HepG2 (cell line): ENCODE measurements around the gene CLUH. TPM values are rescaled to one million over a fixed set of nuclear protein-coding genes. Genes with fewer than 3 reads are reported as not detected.

Source experiments
- CCDC6 ChIP-seq: sonication (generic); formaldehyde crosslinking; IDR thresholded peaks from 2 replicates; pipeline ENCODE4 v1.8.1; 2022; ENCODE audit warnings: mild to moderate bottlenecking, missing genetic modification reagents, moderate library complexity
- HNRNPK ChIP-seq: fragments of 200-400 bp; formaldehyde crosslinking; IDR thresholded peaks from 2 replicates; pipeline ENCODE4 v1.6.1; 2018; ENCODE audit warnings: low read length, low read depth, moderate library complexity, mild to moderate bottlenecking; ENCODE audit not compliant: poor library complexity, severe bottlenecking
- JDP2 ChIP-seq: sonication (generic); formaldehyde crosslinking; IDR thresholded peaks from 2 replicates; pipeline ENCODE4 v1.8.1; 2022; ENCODE audit warnings: missing genetic modification reagents, borderline replicate concordance
- MEF2D ChIP-seq: sonication (generic); formaldehyde crosslinking; IDR thresholded peaks from 2 replicates; pipeline ENCODE4 v1.5.1; 2020; ENCODE audit warnings: mild to moderate bottlenecking, missing genetic modification reagents
- NFKB2 ChIP-seq: sonication (generic); formaldehyde crosslinking; IDR thresholded peaks from 2 replicates; pipeline ENCODE4 v1.4.0; 2020; ENCODE audit warnings: missing genetic modification reagents, borderline replicate concordance
- SAP130 ChIP-seq: IDR thresholded peaks from 2 replicates; pipeline ENCODE4 v1.6.1; 2016; ENCODE audit warnings: low read depth
- ZNF773 ChIP-seq: sonication (generic); formaldehyde crosslinking; IDR thresholded peaks from 2 replicates; pipeline ENCODE4 v1.4.0; 2020; ENCODE audit warnings: missing genetic modification reagents, borderline replicate concordance
- ZNF792 ChIP-seq: IDR thresholded peaks from 2 replicates; pipeline ENCODE4 v1.6.1; 2016
- polyA plus RNA-seq, 8 experiments: library from polyadenylated mRNA; depleted of rRNA in 3 of 8; stranded (reverse) in 7 of 8; unstranded in 1 of 8; fragments of >200 nt; fragmentation: Illumina TruSeq in 4 of 8; extraction: Trizol in 4 of 8; gene quantifications; 2 replicates each; pipeline versions ENCODE4 v1.2.1 to v1.2.3, GENCODE V29; 2011 to 2016; ENCODE audit warnings: low read depth in 4 of 8, missing spikeins in 1 of 8, mixed read lengths in 1 of 8; ENCODE audit not compliant: insufficient read depth in 1 of 8
- total RNA-seq, 5 experiments: library from RNA; depleted of rRNA; stranded (reverse); fragments of >200 nt; fragmentation: Illumina TruSeq; extraction: Trizol; gene quantifications; 2 replicates each; pipeline ENCODE4 v1.2.3, GENCODE V29; 2016; ENCODE audit warnings: low read depth in 1 of 5
- TF ChIP-seq, protein P1 (sequence below): sonication (generic); formaldehyde crosslinking; IDR thresholded peaks from 2 replicates; pipeline ENCODE4 v1.9.0; 2022; ENCODE audit warnings: missing genetic modification reagents, mild to moderate bottlenecking, borderline replicate concordance
- TF ChIP-seq, protein P2 (sequence below): sonication (generic); formaldehyde crosslinking; IDR thresholded peaks from 2 replicates; pipeline ENCODE4 v1.4.0; 2020; ENCODE audit warnings: missing genetic modification reagents
- TF ChIP-seq, protein P3 (sequence below): conservative IDR thresholded peaks from 2 replicates; pipeline ENCODE4 v1.6.1; 2018; ENCODE audit warnings: missing genetic modification reagents
- TF ChIP-seq, protein P4 (sequence below): sonication (generic); formaldehyde crosslinking; IDR thresholded peaks from 2 replicates; pipeline ENCODE4 v1.4.0; 2020; ENCODE audit warnings: missing genetic modification reagents, borderline replicate concordance
- TF ChIP-seq, protein P5 (sequence below), 2 experiments: sonication (generic) in 1 of 2; formaldehyde crosslinking in 1 of 2; IDR thresholded peaks; 2 replicates each; pipeline versions ENCODE4 v1.4.0 to v1.6.1; 2016 to 2020; ENCODE audit warnings: borderline replicate concordance in 1 of 2, low read depth in 1 of 2, mild to moderate bottlenecking in 1 of 2, missing genetic modification reagents in 1 of 2
- TF ChIP-seq, protein P6 (sequence below): sonication (generic); formaldehyde crosslinking; conservative IDR thresholded peaks from 2 replicates; pipeline ENCODE4 v1.4.0; 2020; ENCODE audit warnings: missing genetic modification reagents

Gene CLUH
- total and polyA plus RNA-seq, 2 of the 13 experiments (the other 11 are each of a cell fraction or from before 2014, with no cell fraction given) = 30.9 to 60.5 TPM

DNA sequence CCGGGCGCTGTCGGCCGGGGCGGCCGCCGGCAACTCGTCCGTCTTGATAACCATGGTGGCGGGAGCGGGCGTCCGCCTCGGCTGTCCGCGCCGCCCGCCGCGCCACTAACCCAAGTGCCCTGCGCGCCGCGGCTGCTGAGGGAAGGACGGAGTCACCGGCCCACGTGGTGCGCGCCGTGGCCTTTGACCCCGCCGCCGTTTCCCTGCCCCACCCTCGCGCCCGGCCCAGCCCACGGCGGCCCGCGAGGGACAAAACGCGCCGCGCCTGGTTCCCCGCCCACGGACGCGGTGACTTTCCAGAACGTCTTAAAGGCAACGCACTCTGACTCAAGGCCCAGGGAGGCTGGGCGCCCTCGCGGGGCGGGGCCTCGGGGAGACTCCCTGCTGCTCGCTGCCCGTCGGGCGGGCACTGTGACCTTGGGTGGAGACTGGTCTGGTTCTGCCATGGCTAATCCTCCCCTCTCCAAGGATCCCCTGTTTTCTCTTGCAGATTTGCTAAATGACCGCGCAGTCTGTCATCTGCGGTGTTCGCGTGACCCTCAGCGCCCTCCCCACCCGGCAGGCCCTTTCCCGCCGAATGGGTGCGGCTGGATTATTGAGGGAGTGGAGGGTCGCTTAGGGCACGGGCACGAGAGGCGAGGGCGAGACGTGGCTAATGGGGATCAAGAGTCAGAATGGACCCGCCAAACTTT lies at the start of gene CLUH (continued):
- TF ChIP-seq, protein P1, sequence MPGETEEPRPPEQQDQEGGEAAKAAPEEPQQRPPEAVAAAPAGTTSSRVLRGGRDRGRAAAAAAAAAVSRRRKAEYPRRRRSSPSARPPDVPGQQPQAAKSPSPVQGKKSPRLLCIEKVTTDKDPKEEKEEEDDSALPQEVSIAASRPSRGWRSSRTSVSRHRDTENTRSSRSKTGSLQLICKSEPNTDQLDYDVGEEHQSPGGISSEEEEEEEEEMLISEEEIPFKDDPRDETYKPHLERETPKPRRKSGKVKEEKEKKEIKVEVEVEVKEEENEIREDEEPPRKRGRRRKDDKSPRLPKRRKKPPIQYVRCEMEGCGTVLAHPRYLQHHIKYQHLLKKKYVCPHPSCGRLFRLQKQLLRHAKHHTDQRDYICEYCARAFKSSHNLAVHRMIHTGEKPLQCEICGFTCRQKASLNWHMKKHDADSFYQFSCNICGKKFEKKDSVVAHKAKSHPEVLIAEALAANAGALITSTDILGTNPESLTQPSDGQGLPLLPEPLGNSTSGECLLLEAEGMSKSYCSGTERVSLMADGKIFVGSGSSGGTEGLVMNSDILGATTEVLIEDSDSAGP = peak; percentile 100
- TF ChIP-seq NFKB2 (CRISPR knock-in tag) = peak; percentile 61; the same call in 1 of the 2 replicates
- TF ChIP-seq CCDC6 (CRISPR knock-in tag) = no peak
- TF ChIP-seq, protein P2, sequence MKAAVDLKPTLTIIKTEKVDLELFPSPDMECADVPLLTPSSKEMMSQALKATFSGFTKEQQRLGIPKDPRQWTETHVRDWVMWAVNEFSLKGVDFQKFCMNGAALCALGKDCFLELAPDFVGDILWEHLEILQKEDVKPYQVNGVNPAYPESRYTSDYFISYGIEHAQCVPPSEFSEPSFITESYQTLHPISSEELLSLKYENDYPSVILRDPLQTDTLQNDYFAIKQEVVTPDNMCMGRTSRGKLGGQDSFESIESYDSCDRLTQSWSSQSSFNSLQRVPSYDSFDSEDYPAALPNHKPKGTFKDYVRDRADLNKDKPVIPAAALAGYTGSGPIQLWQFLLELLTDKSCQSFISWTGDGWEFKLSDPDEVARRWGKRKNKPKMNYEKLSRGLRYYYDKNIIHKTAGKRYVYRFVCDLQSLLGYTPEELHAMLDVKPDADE = 0 out of 2 replicates have a peak, but pooled peaks have one; percentile 28
- TF ChIP-seq, protein P3, sequence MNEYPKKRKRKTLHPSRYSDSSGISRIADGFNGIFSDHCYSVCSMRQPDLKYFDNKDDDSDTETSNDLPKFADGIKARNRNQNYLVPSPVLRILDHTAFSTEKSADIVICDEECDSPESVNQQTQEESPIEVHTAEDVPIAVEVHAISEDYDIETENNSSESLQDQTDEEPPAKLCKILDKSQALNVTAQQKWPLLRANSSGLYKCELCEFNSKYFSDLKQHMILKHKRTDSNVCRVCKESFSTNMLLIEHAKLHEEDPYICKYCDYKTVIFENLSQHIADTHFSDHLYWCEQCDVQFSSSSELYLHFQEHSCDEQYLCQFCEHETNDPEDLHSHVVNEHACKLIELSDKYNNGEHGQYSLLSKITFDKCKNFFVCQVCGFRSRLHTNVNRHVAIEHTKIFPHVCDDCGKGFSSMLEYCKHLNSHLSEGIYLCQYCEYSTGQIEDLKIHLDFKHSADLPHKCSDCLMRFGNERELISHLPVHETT (CRISPR knock-in tag) = peak; percentile 61; the same call in 1 of the 2 replicates
- TF ChIP-seq, protein P4, sequence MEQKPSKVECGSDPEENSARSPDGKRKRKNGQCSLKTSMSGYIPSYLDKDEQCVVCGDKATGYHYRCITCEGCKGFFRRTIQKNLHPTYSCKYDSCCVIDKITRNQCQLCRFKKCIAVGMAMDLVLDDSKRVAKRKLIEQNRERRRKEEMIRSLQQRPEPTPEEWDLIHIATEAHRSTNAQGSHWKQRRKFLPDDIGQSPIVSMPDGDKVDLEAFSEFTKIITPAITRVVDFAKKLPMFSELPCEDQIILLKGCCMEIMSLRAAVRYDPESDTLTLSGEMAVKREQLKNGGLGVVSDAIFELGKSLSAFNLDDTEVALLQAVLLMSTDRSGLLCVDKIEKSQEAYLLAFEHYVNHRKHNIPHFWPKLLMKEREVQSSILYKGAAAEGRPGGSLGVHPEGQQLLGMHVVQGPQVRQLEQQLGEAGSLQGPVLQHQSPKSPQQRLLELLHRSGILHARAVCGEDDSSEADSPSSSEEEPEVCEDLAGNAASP (CRISPR knock-in tag) = peak; percentile 44; the same call in 1 of the 2 replicates
- 0 out of 2 replicates have a peak, but pooled peaks have one; percentile 14 for TF ChIP-seq MEF2D (CRISPR knock-in tag)
- TF ChIP-seq, protein P5, sequence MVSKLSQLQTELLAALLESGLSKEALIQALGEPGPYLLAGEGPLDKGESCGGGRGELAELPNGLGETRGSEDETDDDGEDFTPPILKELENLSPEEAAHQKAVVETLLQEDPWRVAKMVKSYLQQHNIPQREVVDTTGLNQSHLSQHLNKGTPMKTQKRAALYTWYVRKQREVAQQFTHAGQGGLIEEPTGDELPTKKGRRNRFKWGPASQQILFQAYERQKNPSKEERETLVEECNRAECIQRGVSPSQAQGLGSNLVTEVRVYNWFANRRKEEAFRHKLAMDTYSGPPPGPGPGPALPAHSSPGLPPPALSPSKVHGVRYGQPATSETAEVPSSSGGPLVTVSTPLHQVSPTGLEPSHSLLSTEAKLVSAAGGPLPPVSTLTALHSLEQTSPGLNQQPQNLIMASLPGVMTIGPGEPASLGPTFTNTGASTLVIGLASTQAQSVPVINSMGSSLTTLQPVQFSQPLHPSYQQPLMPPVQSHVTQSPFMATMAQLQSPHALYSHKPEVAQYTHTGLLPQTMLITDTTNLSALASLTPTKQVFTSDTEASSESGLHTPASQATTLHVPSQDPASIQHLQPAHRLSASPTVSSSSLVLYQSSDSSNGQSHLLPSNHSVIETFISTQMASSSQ (IDR thresholded peaks at IDR 0.05; ENCODE audit: low read depth) = no peak
- TF ChIP-seq, protein P5 (CRISPR knock-in tag; IDR thresholded peaks at IDR 0.05; ENCODE audit: borderline replicate concordance) = peak; percentile 68; the same call in 1 of the 2 replicates
- TF ChIP-seq, protein P6, sequence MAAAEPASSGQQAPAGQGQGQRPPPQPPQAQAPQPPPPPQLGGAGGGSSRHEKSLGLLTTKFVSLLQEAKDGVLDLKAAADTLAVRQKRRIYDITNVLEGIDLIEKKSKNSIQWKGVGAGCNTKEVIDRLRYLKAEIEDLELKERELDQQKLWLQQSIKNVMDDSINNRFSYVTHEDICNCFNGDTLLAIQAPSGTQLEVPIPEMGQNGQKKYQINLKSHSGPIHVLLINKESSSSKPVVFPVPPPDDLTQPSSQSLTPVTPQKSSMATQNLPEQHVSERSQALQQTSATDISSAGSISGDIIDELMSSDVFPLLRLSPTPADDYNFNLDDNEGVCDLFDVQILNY = peak; percentile 53; the same call in 1 of the 2 replicates
- TF ChIP-seq JDP2 (CRISPR knock-in tag) = no peak
- 0 out of 2 replicates have a peak, but pooled peaks have one; percentile 52 for TF ChIP-seq ZNF792 (CRISPR knock-in tag)
- peak; percentile 96 for TF ChIP-seq SAP130 (CRISPR knock-in tag)
- no peak for TF ChIP-seq ZNF773 (CRISPR knock-in tag)
- TF ChIP-seq HNRNPK = peak; percentile 42
